Cortex of kidney (tissue), 1 donor: ENCODE data around the gene SCFD2.
"Not testable (repeated sequence)": the region's sequence is repeated elsewhere in the genome, so short reads cannot be mapped to it uniquely, and the experiment has no call there.

Source experiments
- DNase-seq: peaks from one replicate; lab custom pipeline; 2025; lab: John Stamatoyannopoulos, UW

The SCFD2 gene

DNA sequence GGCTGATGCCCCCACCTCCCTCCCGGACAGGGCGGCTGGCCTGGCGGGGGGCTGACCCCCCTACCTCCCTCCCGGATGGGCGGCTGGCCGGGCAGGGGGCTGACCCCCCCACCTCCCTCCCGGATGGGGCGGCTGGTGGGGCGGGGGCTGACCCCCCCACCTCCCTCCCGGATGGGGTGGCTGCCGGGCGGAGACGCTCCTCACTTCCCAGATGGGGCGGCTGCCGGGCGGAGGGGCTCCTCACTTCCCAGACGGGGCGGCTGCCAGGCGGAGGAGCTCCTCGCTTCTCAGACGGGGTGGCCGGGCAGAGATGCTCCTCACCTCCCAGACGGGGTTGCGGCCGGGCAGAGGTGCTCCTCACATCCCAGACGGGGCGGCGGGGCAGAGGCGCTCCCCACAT lies 127.5 kb downstream of the SCFD2 start:
- DNase-seq, result not testable (repeated sequence)

DNA sequence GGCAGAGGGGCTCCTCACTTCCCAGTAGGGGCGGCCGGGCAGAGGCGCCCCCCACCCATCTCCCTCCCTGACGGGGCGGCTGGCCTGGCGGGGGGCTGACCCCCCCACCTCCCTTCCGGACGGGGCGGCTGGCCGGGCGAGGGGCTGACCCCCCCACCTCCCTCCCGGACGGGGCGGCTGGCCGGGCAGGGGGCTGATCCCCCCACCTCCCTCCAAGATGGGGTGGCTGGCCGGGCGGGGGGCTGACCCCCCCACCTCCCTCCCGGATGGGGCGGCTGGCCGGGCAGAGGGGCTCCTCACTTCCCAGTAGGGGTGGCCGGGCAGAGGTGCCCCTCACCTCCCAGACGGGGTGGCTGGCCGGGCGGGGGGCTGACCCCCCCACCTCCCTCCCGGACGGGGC lies 128.1 kb downstream of the SCFD2 start:
- not testable (repeated sequence) for DNase-seq

DNA sequence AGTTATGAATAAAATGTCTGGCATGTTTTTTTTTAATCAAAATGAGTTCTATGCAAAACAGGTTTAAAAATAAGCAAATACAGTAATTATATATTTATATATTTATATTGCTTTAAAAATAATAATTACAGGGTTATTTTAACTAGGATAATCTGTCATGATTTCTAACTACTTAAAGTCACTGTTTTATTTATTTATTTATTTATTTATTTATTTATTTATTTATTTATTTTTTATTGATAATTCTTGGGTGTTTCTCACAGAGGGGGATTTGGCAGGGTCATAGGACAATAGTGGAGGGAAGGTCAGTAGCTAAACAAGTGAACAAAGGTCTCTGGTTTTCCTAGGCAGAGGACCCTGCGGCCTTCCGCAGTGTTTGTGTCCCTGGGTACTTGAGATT lies 129.2 kb downstream of the SCFD2 start:
- not testable (repeated sequence) for DNase-seq

DNA sequence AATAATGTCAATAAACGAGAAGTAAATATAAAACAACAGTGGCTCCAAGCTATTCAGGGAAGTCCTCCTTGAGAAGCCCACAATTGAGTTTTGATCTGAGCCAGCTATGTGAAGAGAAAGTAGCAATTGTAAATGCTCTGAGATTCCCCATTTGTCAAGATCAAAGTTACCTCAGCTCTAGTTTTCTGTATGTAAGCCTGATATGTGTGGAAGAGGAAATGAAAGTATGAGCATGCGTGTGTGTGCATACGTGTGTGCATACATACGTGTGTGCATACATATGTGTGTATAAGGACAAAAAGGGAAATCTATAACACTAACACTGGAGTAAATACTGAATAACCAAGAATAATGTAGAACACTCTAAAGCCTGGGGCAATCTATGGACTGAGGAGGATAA lies 130.3 kb downstream of the SCFD2 start:
- no peak for DNase-seq

DNA sequence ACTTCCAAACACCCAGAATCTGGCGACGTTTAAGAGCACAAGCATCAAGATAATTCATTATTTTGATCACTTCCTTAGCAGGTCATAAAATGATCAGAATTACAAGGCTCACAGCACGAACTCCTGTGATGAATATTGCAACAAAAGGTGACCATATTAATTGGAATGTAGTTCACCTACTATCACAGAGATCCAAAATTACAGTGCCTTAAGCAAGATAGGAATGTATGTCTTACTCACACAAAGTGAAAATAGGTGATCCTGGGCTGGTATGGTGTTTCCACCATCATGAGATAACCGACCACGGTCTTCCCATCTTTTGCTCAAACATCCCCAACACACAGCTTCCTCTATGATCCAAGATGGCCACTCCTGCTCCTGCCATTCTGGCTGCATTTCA lies 131.2 kb downstream of the SCFD2 start:
- DNase-seq, result no peak

DNA sequence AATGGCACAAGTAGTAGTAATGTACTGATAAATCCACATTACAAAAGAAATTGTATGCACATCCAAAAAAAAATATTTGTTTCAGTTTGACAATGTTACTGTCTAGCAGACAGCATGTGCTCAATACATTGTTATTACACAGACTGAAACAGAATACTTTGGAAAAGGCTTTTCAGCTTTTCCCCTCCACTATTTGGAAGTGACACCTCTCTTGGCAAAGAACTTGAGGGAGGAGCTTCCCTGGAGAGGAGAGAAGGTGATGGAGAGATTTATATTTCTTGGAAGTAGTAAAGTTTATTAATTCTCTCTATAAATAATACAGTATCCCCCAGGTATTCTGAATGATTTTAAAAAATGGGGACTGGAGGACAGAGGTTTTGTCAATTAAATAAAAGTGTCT lies 131.8 kb downstream of the SCFD2 start:
- DNase-seq, result no peak

DNA sequence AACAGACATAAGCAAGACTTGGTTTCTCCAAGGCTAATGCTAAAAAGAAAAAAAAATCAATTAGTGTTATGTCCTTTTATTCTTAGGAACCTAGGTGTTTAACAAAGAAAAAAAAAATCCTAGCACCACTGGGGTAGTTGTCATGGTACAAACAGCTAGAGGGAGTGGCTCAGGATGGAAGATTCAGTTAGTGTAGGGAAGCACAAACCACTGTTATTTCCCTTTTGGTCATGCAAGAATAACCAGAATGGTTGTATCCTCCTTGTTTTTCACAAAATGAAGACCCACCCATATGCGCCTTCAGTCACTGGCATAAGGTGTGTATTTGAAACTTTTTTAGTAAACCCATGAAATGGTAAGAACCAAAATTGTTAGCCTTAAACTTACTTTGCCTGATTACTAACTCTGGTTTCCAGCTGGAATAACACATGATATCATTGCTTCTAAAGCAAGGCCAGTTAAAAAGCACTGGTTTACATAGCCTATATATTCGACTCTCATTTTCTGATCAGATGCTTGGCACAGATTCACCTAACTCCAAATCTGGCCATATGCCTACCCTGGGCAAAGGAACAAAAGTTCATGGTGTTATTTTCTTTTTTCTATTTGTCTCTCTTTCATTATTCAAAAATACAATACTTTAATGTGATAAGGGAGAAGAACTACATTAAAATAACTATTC lies 132.6 kb downstream of the SCFD2 start:
- no peak for DNase-seq

DNA sequence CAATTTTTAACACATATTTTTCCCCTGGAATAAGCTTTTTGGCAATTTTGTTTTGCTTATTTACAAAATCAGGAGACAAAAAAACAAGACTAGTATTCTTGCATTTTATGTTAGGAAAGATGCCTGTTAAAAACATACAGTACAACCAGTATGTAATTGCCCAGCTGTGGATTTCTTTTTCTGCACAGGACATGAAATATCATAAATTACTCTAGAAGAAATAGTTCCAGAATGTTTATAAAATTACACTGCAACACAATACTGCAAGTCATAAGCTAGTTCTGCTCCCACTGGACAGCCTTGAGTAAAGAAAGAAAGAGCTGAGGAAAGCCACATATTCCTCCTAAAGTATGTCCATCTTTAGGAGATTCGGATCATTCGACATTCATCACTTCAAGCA lies 133.5 kb downstream of the SCFD2 start:
- DNase-seq, result no peak

DNA sequence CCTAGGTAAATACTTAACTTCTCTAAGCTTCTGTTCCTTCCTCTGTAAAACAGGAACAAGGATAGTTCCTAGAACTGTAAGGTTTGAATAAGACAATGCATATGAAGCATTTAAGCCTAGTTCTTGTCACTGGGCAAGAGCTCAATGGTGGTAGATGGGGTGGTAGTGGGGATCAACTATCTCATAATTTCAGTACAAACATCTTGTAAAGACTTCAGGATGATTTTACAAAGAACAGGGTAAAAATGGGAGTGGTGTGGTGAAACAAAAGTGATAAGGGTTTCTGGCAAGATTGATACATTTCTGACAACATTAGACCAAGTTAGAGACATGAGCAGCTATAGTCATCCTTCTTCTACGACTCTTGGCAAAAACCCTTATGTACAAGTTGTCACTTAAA lies 137.8 kb downstream of the SCFD2 start:
- no peak for DNase-seq

DNA sequence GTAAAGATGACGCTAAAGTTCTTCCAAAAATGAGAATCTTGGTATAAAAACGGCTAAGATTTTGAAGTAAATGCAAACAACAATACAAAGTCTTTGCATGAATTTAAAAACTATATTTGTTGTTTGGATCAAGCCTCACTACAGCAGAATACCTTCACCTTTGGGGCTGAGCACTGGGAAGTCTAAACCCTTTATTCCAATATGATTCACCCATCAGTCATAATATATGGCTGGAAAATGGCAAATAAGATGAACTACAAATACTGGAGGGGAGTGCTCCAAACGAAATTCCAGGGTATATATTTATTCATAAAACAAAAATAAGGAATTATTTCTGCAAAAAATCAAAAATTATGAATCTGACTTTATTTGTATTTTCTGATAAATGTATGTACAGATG lies 138.4 kb downstream of the SCFD2 start:
- no peak for DNase-seq

DNA sequence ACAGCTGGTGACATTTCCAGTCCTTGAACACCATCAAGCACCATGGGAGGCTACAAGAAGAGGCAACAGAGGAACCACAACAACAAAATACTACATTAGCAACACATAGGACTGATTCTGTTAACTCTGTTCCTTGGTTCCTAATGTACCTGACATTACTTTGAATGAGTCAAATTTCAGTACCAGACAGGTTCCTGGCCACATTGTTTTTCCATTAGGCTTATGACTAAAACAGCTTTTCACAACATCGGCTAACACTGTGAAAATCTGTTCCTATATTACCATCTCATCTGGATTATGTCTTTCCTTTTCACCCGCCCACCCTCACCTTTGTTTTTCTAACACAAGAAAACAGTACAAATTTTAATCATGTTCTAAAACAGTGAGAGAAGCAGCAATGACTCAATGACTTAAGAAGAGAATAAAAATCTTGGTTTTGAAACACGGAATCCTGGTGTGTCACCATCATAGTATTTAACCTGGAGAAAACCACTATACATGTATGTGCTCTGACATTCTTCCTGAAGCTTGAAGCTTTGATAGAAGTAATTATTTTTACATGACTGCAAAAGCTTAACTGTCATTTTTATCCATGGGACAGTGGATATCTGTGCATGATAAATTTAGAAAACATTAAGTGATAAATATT lies 143.9 kb downstream of the SCFD2 start:
- DNase-seq, result no peak

DNA sequence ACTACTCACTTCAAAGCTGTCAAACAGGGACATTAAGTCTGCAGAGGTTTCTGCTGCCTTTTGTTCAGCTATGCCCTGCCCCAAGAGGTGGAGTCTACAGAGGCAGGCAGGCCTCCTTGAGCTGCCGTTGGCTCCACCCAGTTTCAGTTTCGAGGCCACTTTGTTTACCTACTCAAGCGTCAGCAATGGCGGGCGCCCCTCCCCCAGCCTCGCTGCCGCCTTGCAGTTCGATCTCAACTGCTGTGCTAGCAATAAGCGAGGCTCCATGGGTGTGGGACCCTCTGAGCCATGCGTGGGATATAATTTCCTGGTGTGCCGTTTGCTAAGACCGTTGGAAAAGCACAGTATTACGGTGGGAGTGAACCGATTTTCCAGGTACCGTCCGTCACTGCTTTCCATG lies 146.7 kb downstream of the SCFD2 start:
- not testable (repeated sequence) for DNase-seq

DNA sequence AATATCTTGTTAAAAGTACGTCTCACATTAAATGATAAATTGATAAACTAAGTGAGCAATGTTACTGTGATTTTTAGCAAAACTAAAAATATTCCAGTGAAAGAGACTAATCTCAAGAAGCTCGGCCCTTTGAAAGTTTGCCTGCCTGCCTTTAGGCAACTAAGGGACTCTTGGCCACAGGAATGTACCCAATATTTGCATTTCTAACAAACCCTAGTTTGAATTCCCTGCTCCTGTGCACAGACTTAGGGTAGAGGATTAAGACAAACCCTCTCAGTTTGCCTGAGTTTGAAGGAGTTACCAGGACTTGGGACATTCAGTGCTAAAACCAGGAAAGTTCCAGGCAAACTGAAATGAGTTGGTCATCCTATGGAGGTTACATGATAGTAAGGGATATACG lies 157.1 kb downstream of the SCFD2 start:
- no peak for DNase-seq

DNA sequence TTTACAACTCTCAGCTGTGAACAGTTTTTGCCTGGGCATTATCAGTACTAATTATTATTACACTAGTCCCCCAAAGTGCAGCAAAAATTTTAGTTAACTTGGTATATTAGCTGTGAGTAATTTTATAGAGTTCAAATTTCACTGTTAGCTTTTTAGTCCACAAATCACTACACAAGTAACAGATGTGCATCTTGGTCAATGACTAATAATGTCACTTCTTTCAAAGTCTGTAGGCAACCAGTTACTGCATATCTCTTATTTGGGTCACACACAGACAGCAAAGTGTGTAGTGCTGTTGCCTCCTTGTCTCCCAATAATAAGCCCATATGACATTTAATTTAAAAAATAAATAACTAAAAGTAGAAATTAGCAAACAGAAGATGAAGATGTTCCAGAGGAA lies 159.9 kb downstream of the SCFD2 start:
- DNase-seq, result no peak

DNA sequence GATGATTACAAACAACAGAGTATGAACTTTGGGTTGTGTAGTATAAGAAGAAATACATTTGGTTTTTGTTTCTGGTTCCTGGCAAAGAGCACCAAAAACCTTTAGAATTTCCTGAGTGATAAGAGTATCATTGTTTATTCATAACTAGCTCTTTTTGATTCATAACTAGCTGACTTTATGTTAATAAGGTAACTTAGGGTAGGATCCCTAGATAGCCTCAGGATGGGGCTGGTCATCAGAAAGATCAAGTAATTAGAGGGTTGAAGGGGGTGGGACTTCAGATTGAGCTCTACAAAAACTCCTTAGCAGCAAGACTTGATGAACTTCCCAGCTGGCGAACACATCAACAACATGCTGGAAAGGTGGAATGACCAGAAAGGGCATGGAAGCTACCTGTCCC lies 166.5 kb downstream of the SCFD2 start:
- DNase-seq, result no peak

DNA sequence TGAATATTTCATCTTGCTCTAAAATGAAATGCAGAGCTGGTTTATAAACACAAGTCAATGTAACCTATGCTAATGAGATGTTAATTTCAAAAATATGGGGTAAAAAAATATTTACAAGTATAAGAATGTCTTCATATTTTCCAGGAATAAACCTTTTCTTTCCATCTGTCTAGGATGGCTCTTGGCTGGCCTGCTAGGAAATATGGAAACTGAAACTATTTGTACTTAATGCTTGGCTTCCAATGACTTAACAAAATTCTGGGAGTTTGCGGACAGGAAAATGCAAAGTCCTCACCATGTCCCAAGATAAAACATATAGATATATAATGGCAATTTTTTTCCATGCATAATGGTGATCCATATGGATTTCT lies 168.1 kb downstream of the SCFD2 start:
- DNase-seq, result no peak

DNA sequence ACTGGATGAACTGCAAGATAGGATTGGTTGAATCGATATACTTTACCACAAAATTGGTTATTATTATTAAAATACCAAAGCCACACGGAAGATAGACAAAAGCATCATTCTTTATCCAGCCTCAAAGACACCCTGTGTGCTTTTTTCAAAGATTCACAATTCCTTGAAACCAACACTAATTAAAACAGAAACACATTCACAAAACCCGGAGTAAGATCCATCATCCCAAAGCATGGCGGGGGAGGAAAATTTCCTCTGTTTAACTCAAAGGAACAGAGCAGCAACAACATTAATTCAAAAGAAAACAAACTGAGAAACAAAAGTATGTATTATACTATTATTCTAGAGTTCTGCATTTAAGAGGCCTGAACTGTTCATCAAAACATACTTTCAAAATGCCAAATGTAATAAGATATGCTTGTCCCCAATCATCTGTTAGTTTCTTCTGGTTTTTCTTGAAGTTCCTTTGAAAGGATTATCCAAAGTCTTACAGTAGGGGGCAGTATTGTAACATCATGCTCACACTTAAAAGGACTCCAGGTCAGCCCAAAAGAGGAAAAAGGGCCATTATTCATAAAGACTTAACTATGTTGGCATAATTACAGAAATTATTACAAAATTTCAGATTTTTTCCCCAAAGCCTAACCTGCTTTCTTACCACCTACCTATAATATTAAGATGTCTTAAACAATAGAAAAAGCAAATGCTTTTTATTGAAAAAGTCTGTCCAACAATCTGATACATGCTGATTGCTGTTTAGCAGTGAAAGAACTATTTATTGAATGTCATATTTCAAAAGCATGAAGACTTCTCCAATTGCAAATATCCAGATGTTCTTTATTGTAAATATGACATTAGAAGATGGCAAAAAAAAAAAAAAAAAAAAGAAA lies 168.7 kb downstream of the SCFD2 start:
- DNase-seq, result no peak

DNA sequence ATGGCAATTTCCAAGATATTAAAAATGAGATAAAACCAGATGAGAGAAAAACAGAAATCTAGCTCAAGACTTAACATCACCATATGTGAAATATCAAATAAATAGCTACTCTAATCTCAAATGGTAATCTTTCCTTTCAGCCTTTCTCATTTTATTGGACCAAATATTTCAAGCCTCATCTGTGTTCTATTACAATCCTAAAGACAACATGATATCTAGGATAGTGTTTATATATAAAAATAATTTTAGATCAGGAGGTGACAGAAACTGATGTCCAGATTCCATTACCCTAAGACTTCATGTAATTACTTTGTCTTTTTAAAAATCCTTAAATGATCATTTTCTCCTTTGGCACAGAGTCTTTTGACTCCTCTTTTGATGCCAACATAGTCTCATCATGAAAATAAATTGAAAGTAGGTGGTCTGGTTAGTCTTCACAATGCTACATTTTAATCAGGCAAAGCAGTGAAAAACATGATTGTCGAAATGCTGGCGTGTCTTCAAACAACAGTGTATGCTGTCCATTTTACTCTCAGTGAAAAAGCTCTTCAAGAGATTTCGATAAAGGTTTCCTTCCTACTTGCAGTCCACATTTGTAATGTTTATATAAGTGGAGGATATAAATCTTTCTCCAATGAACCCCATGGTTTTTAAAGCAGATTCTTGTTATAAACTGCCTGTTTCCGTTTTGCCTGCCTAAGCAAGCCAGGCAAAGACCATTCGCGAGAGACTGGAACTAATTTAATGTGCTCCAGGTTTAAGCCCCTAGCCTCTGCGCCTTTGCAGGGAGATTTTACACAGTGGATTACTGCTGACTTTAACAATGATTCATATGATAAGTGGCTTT lies 169.8 kb downstream of the SCFD2 start:
- DNase-seq, result no peak

DNA sequence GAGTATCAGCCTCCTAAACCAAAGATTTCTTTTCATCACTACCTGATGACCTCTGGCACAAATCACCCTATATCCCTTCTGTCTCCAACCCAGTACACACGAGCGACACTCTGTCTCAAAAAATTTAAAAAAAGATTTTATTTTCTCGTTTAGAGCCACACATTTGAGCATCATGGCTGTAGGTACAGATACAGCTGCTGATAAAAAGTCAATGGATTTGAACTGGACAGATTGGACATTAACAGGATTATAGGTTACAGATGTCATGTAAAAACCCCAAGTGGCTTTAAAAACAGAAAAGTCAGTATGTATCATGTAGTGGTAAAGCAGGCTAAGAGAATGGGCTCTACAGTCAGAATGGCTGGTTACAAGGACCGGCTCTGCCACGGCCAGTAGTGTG lies 171.1 kb downstream of the SCFD2 start:
- DNase-seq, result no peak

DNA sequence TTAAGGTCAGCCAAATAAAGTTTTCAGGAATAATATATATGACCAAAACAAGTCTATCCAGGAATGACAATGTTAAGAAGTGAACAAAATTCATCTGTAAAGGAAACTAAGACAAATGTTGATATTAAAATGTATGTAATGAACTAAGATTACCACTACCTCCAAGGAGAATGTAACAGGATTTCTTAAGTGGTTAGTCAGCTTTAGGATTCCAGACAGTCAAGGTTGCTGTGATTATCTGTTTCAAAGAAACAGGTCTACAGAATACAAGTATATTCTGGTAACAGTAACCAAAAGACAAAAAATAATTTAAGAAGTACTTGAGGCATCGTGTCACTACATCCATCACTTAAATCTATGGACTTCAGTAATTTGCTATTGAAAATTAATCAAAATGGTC lies 172.8 kb downstream of the SCFD2 start:
- no peak for DNase-seq

DNA sequence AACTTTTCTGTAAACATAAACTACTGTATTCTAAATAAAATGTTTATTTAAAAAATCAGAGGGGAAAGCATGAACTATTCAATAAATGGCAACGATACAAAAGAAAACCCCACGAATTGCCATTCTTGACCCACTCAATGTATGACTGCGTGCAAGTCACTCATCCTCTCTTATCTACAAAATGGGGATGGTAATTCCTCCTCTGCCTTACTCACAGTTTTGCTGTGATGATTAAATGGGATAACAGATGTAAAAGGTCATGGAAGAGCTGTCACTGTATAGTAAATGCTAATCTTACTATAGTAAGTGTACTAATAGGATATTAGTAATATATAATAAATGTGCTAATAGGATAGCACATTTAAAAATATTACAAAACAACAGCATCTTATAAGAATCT lies 173.4 kb downstream of the SCFD2 start:
- DNase-seq, result no peak

DNA sequence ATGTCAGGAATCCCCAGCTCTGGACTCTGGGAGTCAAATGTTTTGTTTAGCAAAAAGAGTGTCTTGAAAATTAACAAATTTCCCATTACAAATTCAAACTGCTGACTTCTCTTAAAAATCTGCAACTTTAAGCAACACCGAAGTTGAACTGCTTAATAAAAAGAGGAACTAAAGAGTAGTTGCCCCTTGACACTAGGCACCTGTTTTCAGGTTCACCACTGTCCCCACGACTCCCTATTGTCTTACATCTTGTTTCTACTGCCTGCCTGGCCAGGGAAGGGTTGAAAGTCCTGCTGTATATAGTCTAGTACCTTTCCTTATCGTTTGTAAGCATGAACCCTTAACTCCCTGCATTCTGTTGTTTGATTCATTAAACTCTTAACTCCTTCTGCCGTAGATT lies 173.9 kb downstream of the SCFD2 start:
- no peak for DNase-seq
